ENCODE data around the gene TP53I13.
A peak's percentile ranks its signal among the peaks of the same experiment; 100 is the strongest.

The TP53I13 gene

GRCh38 chr17:29594519-29595090, 26.1 kb downstream of the TP53I13 start:
- DNase-seq: no peak

GRCh38 chr17:29595107-29595942, 26.8 kb downstream of the TP53I13 start:
- DNase-seq: no peak

GRCh38 chr17:29595943-29596774, 27.7 kb downstream of the TP53I13 start:
- no peak for DNase-seq

- no peak for DNase-seq
Observed at GRCh38 chr17:29596811-29597210, 28.3 kb downstream of the TP53I13 start.

- DNase-seq: no peak
Observed at GRCh38 chr17:29597361-29598172, 29.1 kb downstream of the TP53I13 start.

- DNase-seq: no peak
Observed at GRCh38 chr17:29603109-29603674, 34.7 kb downstream of the TP53I13 start.

- no peak for DNase-seq
Observed at GRCh38 chr17:29607557-29608195, 39.2 kb downstream of the TP53I13 start.

GRCh38 chr17:29608986-29609385, 40.5 kb downstream of the TP53I13 start:
- no peak for DNase-seq

GRCh38 chr17:29610395-29610794, 41.9 kb downstream of the TP53I13 start:
- DNase-seq: no peak

GRCh38 chr17:29611351-29612093, 43.0 kb downstream of the TP53I13 start:
- DNase-seq: no peak

- DNase-seq: no peak
Observed at GRCh38 chr17:29612094-29612403, 43.5 kb downstream of the TP53I13 start.

GRCh38 chr17:29612404-29613280, 44.1 kb downstream of the TP53I13 start:
- DNase-seq: no peak

GRCh38 chr17:29613352-29613837, 44.9 kb downstream of the TP53I13 start:
- DNase-seq: peak; percentile 87

- no peak for DNase-seq
Observed at GRCh38 chr17:29613856-29614255, 45.4 kb downstream of the TP53I13 start.

- DNase-seq: no peak
Observed at GRCh38 chr17:29614349-29615047, 46.0 kb downstream of the TP53I13 start.

- DNase-seq: peak; percentile 79
Observed at GRCh38 chr17:29615048-29615385, 46.5 kb downstream of the TP53I13 start.

GRCh38 chr17:29615492-29616299, 47.2 kb downstream of the TP53I13 start:
- DNase-seq: peak; percentile 78

- DNase-seq: no peak
Observed at GRCh38 chr17:29616300-29617048, 48.0 kb downstream of the TP53I13 start.
